OCI-LY1 (cell line): Measurements from ENCODE around the gene SLC7A8.

Experiments used
- H2AFZ ChIP-seq: fragments of 200-600 bp; sonication (generic), shearing (Covaris generic); 2 replicates; pipeline ENCODE4 v1.6.0; 2014; ENCODE audit warnings: antibody characterized with exemption, mild to moderate bottlenecking, low read length
- H3F3A ChIP-seq: fragments of 200-600 bp; sonication (generic), shearing (Covaris generic); 2 replicates; pipeline ENCODE4 v1.6.0; 2014; ENCODE audit warnings: mild to moderate bottlenecking, antibody characterized with exemption, low read length, moderate library complexity; ENCODE audit not compliant: insufficient read depth
- H3K27ac ChIP-seq: fragments of 200-600 bp; sonication (generic); 2 replicates; pipeline ENCODE4 v1.5.1; 2014; ENCODE audit warnings: low read length, mixed run types, mild to moderate bottlenecking, low read depth; ENCODE audit not compliant: poor library complexity, severe bottlenecking
- H3K27me3 ChIP-seq: fragments of 200-600 bp; sonication (generic); 2 replicates; pipeline ENCODE4 v1.6.0; 2014; ENCODE audit warnings: antibody characterized with exemption, mild to moderate bottlenecking, low read length, moderate library complexity; ENCODE audit not compliant: insufficient read depth
- H3K36me3 ChIP-seq: fragments of 200-600 bp; sonication (generic); 2 replicates; pipeline ENCODE4 v1.6.1; 2014; ENCODE audit warnings: mild to moderate bottlenecking, antibody characterized with exemption, low read length, moderate library complexity, mixed read lengths; ENCODE audit not compliant: insufficient read depth
- H3K4me1 ChIP-seq: fragments of 200-600 bp; sonication (generic); 2 replicates; pipeline ENCODE4 v1.5.1; 2014; ENCODE audit warnings: mild to moderate bottlenecking, low read length, moderate library complexity; ENCODE audit not compliant: insufficient read depth, severe bottlenecking
- H3K4me2 ChIP-seq: fragments of 200-600 bp; sonication (generic), shearing (Covaris generic); 2 replicates; pipeline ENCODE4 v1.6.1; 2014; ENCODE audit warnings: low read length
- H3K4me3 ChIP-seq: fragments of 200-600 bp; sonication (generic); 2 replicates; pipeline ENCODE4 v1.5.1; 2014; ENCODE audit warnings: low read length, low read depth, mild to moderate bottlenecking, mixed read lengths; ENCODE audit not compliant: poor library complexity, severe bottlenecking
- H3K79me2 ChIP-seq: fragments of 200-600 bp; shearing (Covaris generic); 2 replicates; pipeline ENCODE4 v1.6.1; 2016; ENCODE audit warnings: mixed run types, low read length, mixed read lengths; ENCODE audit not compliant: insufficient read depth
- H3K9ac ChIP-seq: fragments of 200-600 bp; sonication (generic), shearing (Covaris generic); 2 replicates; pipeline ENCODE4 v1.6.1; 2014; ENCODE audit warnings: mild to moderate bottlenecking, low read length, mixed read lengths
- H3K9me2 ChIP-seq: fragments of 200-600 bp; sonication (generic), shearing (Covaris generic); 2 replicates; pipeline ENCODE4 v1.6.1; 2014; ENCODE audit warnings: low read depth, mild to moderate bottlenecking, low read length, mixed read lengths
- H3K9me3 ChIP-seq: fragments of 200-600 bp; shearing (Covaris generic); 2 replicates; pipeline ENCODE4 v1.6.1; 2014; ENCODE audit warnings: low read length, mixed read lengths
- H4K20me1 ChIP-seq: fragments of 200-600 bp; sonication (generic), shearing (Covaris generic); 2 replicates; pipeline ENCODE4 v1.6.0; 2016; ENCODE audit warnings: mild to moderate bottlenecking, low read length; ENCODE audit not compliant: insufficient read depth
- CTCF ChIP-seq: fragments of 200-600 bp; sonication (generic), shearing (Covaris generic); IDR thresholded peaks from 2 replicates; pipeline ENCODE4 v1.5.1; 2017; ENCODE audit warnings: mild to moderate bottlenecking, antibody characterized with exemption, low read length, moderate library complexity, mixed read lengths
- EZH2 ChIP-seq: fragments of 200-600 bp; sonication (generic), shearing (Covaris generic); IDR thresholded peaks from 2 replicates; pipeline ENCODE4 v1.8.0; 2017; ENCODE audit warnings: borderline replicate concordance, mixed run types, mild to moderate bottlenecking, antibody characterized with exemption, low read length, moderate library complexity, mixed read lengths

Gene SLC7A8

GRCh38 chr14:23162005-23162404 is 21.5 kb downstream of the SLC7A8 start:
- Histone ChIP-seq H3K36me3 (no peaks in the 10 kb centered on the region), H4K20me1 (no peaks in the 10 kb centered on the region), H3F3A (no peaks in the 10 kb centered on the region), H3K9me2 (no peaks in the 10 kb centered on the region), H3K9me3 (no peaks in the 10 kb centered on the region), H3K4me2 (no peak overlapping the region), H3K27ac (no peak overlapping the region), H3K4me1 (no peaks in the 10 kb centered on the region), H3K27me3 (no peaks in the 10 kb centered on the region), H3K4me3 (no peak overlapping the region), H2AFZ (no peak overlapping the region), H3K9ac (no peak overlapping the region), H3K79me2 (no peaks in the 10 kb centered on the region)
- TF ChIP-seq EZH2 (no peak), CTCF (no peak)

DNA sequence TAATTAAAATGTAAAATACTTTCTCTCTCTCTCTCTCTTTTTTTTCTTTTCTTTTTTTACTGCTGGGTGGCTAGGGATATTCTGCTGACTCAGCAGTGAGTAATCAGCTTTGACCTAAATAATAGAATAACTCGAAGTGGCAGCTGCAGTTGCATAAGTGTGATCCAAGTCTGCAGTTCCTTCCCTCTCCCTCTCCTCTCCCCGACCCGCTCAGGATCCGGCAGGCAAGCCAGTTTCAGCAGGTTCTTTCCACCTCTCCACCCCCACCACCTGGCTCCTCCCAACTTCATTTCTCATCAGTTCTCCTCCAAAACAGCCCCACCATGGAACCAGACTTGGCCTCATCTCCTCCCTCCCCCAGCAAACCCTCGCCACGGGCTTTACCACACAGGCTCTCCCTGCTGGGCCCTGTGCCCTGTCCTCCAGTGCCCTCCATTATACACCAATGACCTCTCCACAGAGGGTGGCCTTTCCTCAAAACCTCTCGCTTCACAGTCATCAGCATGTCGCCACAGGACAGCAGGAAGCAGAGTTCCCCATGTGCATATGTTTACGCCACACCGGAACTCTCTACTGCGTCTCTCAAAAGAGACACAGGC is 22.4 kb downstream of the SLC7A8 start:
- H3K9ac ChIP-seq: no peak overlapping the region
- no peaks in the 10 kb centered on the region for H3K4me1 ChIP-seq
- TF ChIP-seq CTCF (no peak), EZH2 (no peak)
- H3K27ac ChIP-seq: no peak overlapping the region
- H3K9me3 ChIP-seq: no peaks in the 10 kb centered on the region
- no peaks in the 10 kb centered on the region for H4K20me1 ChIP-seq
- H3K9me2 ChIP-seq: no peaks in the 10 kb centered on the region
- no peak overlapping the region for H3K4me2 ChIP-seq
- H2AFZ ChIP-seq: no peak overlapping the region
- H3K27me3 ChIP-seq: no peaks in the 10 kb centered on the region
- no peaks in the 10 kb centered on the region for H3K79me2 ChIP-seq
- H3K4me3 ChIP-seq: no peak overlapping the region
- no peaks in the 10 kb centered on the region for H3F3A ChIP-seq
- H3K36me3 ChIP-seq: no peaks in the 10 kb centered on the region

GRCh38 chr14:23159532-23159931 is 23.9 kb downstream of the SLC7A8 start:
- H3K27me3 ChIP-seq: no peaks in the 10 kb centered on the region; the same call in 1 of the 2 replicates
- H3K9ac ChIP-seq: no peak overlapping the region
- H3F3A ChIP-seq: no peaks in the 10 kb centered on the region
- no peak overlapping the region for H3K4me2 ChIP-seq
- no peaks in the 10 kb centered on the region for H3K4me1 ChIP-seq
- no peaks in the 10 kb centered on the region for H4K20me1 ChIP-seq
- no peak overlapping the region for H2AFZ ChIP-seq
- H3K36me3 ChIP-seq: no peaks in the 10 kb centered on the region
- H3K79me2 ChIP-seq: no peaks in the 10 kb centered on the region
- no peak for TF ChIP-seq EZH2
- TF ChIP-seq CTCF: no peak
- no peaks in the 10 kb centered on the region for H3K9me3 ChIP-seq
- H3K4me3 ChIP-seq: no peak overlapping the region
- no peaks in the 10 kb centered on the region for H3K9me2 ChIP-seq
- H3K27ac ChIP-seq: no peak overlapping the region
